Stimulated activated CD4-positive, alpha-beta T cell treated with anti-CD3 and anti-CD28 coated beads, Interleukin-1b, Interleukin-23, amount 100 ng/mL, for 24 hours (primary cell): ENCODE results near the gene DLGAP1.
A peak's percentile ranks its signal among the peaks of the same experiment; 100 is the strongest.

Experiments used
- DNase-seq, 4 experiments: peaks; one replicate each; pipeline ENCODE4 v3.0.0-alpha.2; 2020; ENCODE audit warnings: low read depth in 4 of 4, low spot score in 1 of 4

The DLGAP1 gene

GRCh38 chr18:3447068-3447894 is 1007.8 kb downstream of the DLGAP1 start:
- peak in 1 of 4 experiments; percentile 19 for DNase-seq
